K562 (cell line): Measurements from ENCODE around the gene CD46. TPM values are rescaled to one million over a fixed set of nuclear protein-coding genes. Genes with fewer than 3 reads are reported as not detected.
A peak's percentile ranks its signal among the peaks of the same experiment; 100 is the strongest.

Experiments
- CBFA2T2 ChIP-seq: fragments of 450-650 bp; conservative IDR thresholded peaks from 2 replicates; pipeline ENCODE4 v1.6.1; 2017; ENCODE audit warnings: mild to moderate bottlenecking
- CCAR2 ChIP-seq: fragments of 200-400 bp; formaldehyde crosslinking; IDR thresholded peaks from 2 replicates; pipeline ENCODE4 v1.6.1; 2017; ENCODE audit warnings: mild to moderate bottlenecking, low read depth, low read length
- EP400 ChIP-seq: fragments of 450-650 bp; IDR thresholded peaks from 2 replicates; pipeline ENCODE4 v1.6.1; 2017; ENCODE audit warnings: antibody characterized with exemption, mild to moderate bottlenecking, moderate library complexity
- HDAC1 ChIP-seq, 2 experiments: fragments of 450-650 bp; IDR thresholded peaks; 2 replicates each; pipeline ENCODE4 v1.6.1; 2016 to 2017; ENCODE audit warnings: inconsistent platforms in 1 of 2, mild to moderate bottlenecking in 1 of 2, moderate library complexity in 1 of 2
- KAT7 ChIP-seq: sonication (generic); formaldehyde crosslinking; IDR thresholded peaks from 2 replicates; pipeline ENCODE4 v1.8.0; 2022; ENCODE audit warnings: missing genetic modification reagents, mild to moderate bottlenecking, borderline replicate concordance
- MAFK ChIP-seq: IDR thresholded peaks from 2 replicates; pipeline ENCODE4 v1.6.1; 2011; ENCODE audit warnings: low read length, improper control_type of control experiment
- MAZ ChIP-seq, 2 experiments: fragments of 450-650 bp in 1 of 2; sonication (generic) in 1 of 2; formaldehyde crosslinking; IDR thresholded peaks in 1 of 2; conservative IDR thresholded peaks in 1 of 2; 2 replicates each; pipeline versions ENCODE4 v1.4.0 to v1.5.0; 2020; ENCODE audit warnings: mild to moderate bottlenecking in 1 of 2, missing genetic modification reagents in 1 of 2
- NCOR1 ChIP-seq: fragments of 450-650 bp; IDR thresholded peaks from 2 replicates; pipeline ENCODE4 v1.6.1; 2016; ENCODE audit warnings: mild to moderate bottlenecking, moderate library complexity
- NELFE ChIP-seq: IDR thresholded peaks from 2 replicates; pipeline ENCODE4 v1.6.1; 2011; ENCODE audit warnings: mild to moderate bottlenecking; ENCODE audit not compliant: insufficient read depth, insufficient read length
- NFE2 ChIP-seq: IDR thresholded peaks from 2 replicates; pipeline ENCODE4 v1.6.1; 2014; ENCODE audit warnings: antibody characterized with exemption, low read depth
- RBFOX2 ChIP-seq: fragments of 200-400 bp; formaldehyde crosslinking; IDR thresholded peaks from 2 replicates; pipeline ENCODE4 v1.6.1; 2017; ENCODE audit warnings: low read depth, mild to moderate bottlenecking, low read length, moderate library complexity
- SMAD2 ChIP-seq: fragments of 150-350 bp; IDR thresholded peaks from 2 replicates; pipeline ENCODE4 v1.6.1; 2014; ENCODE audit warnings: low read depth, mild to moderate bottlenecking, low read length
- SMARCA4 ChIP-seq: fragments of 450-650 bp; IDR thresholded peaks from 2 replicates; pipeline ENCODE4 v1.6.1; 2016
- SRSF1 ChIP-seq: fragments of 200-400 bp; formaldehyde crosslinking; IDR thresholded peaks from 2 replicates; pipeline ENCODE4 v1.6.1; 2017; ENCODE audit warnings: mild to moderate bottlenecking, low read depth, low read length, moderate library complexity
- SUPT5H ChIP-seq: fragments of 450-650 bp; IDR thresholded peaks from 2 replicates; pipeline ENCODE4 v1.6.1; 2016
- TRIM24 ChIP-seq, 2 experiments: fragments of 450-650 bp; IDR thresholded peaks; 2 replicates each; pipeline ENCODE4 v1.6.1; 2016
- ZBTB1 ChIP-seq: sonication (generic); formaldehyde crosslinking; IDR thresholded peaks from 2 replicates; pipeline ENCODE4 v1.8.1; 2023; ENCODE audit warnings: missing genetic modification reagents, low read depth, mild to moderate bottlenecking, borderline replicate concordance
- ZKSCAN1 ChIP-seq: fragments of 150-350 bp; IDR thresholded peaks from 2 replicates; pipeline ENCODE4 v1.6.1; 2016; ENCODE audit warnings: low read depth, low read length
- polyA plus RNA-seq, 8 experiments: library from polyadenylated mRNA; depleted of rRNA in 4 of 8; stranded (reverse) in 5 of 8; unstranded in 3 of 8; fragments of >200 nt; fragmentation: Nextera tagmentation in 2 of 8; fragmentation: Illumina TruSeq in 1 of 8; extraction: Ambion mirVana in 2 of 8; extraction: Trizol in 1 of 8; gene quantifications; 2 replicates each; pipeline versions ENCODE4 v1.2.1 to v1.2.3, GENCODE V29; 2011 to 2014; ENCODE audit warnings: inconsistent platforms in 1 of 8, missing spikeins in 1 of 8
- total RNA-seq, 7 experiments: library from RNA; depleted of rRNA in 6 of 7; stranded (reverse); fragments of >200 nt in 6 of 7; fragmentation: Illumina TruSeq in 2 of 7; extraction: Trizol in 2 of 7; gene quantifications; 2 replicates each; pipeline versions ENCODE4 v1.2.1 to v1.2.3, GENCODE V29; 2011 to 2021; ENCODE audit warnings: low replicate concordance in 1 of 7
- TF ChIP-seq, protein P1 (sequence below): sonication (generic); formaldehyde crosslinking; IDR thresholded peaks from 2 replicates; pipeline ENCODE4 v1.8.1; 2023; ENCODE audit warnings: mild to moderate bottlenecking, missing genetic modification reagents
- TF ChIP-seq, protein P2 (sequence below): sonication (generic); formaldehyde crosslinking; IDR thresholded peaks from 2 replicates; pipeline ENCODE4 v1.8.0; 2022; ENCODE audit warnings: missing genetic modification reagents, mild to moderate bottlenecking, moderate library complexity, borderline replicate concordance
- TF ChIP-seq, protein P3 (sequence below): fragments of 450-650 bp; IDR thresholded peaks from 2 replicates; pipeline ENCODE4 v1.7.0; 2016; ENCODE audit warnings: borderline replicate concordance
- TF ChIP-seq, protein P4 (sequence below): fragments of 450-650 bp; formaldehyde crosslinking; IDR thresholded peaks from 2 replicates; pipeline ENCODE4 v1.4.0; 2020; ENCODE audit warnings: mild to moderate bottlenecking, moderate library complexity

CD46 gene
- total and polyA plus RNA-seq, 9 of the 15 experiments (the other 6 are each of a cell fraction or from before 2014, with no cell fraction given): 87.9 to 374 (median 156) TPM

DNA sequence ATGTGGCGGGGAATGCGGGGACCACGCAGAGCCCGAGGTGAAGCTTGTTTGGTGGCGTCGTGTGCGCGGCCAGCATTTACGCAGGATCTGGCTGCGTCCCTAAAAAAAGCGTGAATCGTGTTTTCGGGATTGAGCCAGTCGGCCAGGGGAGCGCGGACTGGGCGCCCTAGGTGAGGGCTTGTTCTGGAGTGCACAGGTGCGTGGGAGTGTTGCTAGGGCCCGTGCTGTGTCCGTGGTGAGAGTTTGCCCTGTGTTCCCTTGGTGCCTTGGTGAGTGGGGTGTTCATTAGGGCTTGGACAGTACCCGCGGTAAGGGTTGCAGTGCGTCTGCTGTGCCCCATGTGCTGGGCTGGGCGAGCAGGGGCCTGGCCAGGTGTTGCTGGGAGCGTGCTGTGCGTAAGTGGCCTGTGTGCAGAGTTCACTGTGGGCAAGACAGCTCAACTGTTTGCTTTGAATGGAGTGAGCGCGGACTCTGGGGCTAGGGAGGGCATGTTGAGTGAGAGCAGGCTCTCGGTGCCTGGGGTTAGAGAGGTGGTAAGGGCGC is 673 bp downstream of the CD46 start (continued):
- TF ChIP-seq NELFE (no peak), SMARCA4 (0 out of 2 replicates have a peak, but pooled peaks have one; percentile 28), TRIM24 (IDR thresholded peaks at IDR 0.05) (no peak), EP400 (peak; percentile 1; the same call in 1 of the 2 replicates), CCAR2 (no peak), NCOR1 (no peak), ZBTB1 (CRISPR knock-in tag) (no peak), CBFA2T2 (no peak), ZKSCAN1 (0 out of 2 replicates have a peak, but pooled peaks have one; percentile 25), KAT7 (CRISPR knock-in tag) (peak; percentile 95; the same call in 1 of the 2 replicates), SMAD2 (no peak), SRSF1 (0 out of 2 replicates have a peak, but pooled peaks have one; percentile 18), NFE2 (no peak), RBFOX2 (peak; percentile 1; the same call in 1 of the 2 replicates), SUPT5H (no peak), MAZ (CRISPR knock-in tag; conservative IDR thresholded peaks at IDR 0.05 in 1 of 2, IDR thresholded peaks at IDR 0.05 in 1 of 2) (peak; percentile 31 to 33; a peak in 1 of 4 replicates), HDAC1 (IDR thresholded peaks at IDR 0.05) (peak in 1 of 2 experiments; percentile 47; a peak in 1 of 4 replicates), MAFK (no peak)
- TF ChIP-seq, protein P1, sequence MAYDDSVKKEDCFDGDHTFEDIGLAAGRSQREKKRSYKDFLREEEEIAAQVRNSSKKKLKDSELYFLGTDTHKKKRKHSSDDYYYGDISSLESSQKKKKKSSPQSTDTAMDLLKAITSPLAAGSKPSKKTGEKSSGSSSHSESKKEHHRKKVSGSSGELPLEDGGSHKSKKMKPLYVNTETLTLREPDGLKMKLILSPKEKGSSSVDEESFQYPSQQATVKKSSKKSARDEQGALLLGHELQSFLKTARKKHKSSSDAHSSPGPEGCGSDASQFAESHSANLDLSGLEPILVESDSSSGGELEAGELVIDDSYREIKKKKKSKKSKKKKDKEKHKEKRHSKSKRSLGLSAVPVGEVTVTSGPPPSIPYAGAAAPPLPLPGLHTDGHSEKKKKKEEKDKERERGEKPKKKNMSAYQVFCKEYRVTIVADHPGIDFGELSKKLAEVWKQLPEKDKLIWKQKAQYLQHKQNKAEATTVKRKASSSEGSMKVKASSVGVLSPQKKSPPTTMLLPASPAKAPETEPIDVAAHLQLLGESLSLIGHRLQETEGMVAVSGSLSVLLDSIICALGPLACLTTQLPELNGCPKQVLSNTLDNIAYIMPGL (CRISPR knock-in tag): no peak
- TF ChIP-seq, protein P2, sequence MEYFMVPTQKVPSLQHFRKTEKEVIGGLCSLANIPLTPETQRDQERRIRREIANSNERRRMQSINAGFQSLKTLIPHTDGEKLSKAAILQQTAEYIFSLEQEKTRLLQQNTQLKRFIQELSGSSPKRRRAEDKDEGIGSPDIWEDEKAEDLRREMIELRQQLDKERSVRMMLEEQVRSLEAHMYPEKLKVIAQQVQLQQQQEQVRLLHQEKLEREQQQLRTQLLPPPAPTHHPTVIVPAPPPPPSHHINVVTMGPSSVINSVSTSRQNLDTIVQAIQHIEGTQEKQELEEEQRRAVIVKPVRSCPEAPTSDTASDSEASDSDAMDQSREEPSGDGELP: peak; percentile 7; the same call in 1 of the 2 replicates
- TF ChIP-seq, protein P3, sequence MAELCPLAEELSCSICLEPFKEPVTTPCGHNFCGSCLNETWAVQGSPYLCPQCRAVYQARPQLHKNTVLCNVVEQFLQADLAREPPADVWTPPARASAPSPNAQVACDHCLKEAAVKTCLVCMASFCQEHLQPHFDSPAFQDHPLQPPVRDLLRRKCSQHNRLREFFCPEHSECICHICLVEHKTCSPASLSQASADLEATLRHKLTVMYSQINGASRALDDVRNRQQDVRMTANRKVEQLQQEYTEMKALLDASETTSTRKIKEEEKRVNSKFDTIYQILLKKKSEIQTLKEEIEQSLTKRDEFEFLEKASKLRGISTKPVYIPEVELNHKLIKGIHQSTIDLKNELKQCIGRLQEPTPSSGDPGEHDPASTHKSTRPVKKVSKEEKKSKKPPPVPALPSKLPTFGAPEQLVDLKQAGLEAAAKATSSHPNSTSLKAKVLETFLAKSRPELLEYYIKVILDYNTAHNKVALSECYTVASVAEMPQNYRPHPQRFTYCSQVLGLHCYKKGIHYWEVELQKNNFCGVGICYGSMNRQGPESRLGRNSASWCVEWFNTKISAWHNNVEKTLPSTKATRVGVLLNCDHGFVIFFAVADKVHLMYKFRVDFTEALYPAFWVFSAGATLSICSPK: 0 out of 2 replicates have a peak, but pooled peaks have one; percentile 60
- TF ChIP-seq, protein P4, sequence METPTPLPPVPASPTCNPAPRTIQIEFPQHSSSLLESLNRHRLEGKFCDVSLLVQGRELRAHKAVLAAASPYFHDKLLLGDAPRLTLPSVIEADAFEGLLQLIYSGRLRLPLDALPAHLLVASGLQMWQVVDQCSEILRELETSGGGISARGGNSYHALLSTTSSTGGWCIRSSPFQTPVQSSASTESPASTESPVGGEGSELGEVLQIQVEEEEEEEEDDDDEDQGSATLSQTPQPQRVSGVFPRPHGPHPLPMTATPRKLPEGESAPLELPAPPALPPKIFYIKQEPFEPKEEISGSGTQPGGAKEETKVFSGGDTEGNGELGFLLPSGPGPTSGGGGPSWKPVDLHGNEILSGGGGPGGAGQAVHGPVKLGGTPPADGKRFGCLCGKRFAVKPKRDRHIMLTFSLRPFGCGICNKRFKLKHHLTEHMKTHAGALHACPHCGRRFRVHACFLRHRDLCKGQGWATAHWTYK (CRISPR knock-in tag): no peak
